Adipose tissue (tissue), 3 donors: Measurements from ENCODE around the gene FAM180B. TPM values are rescaled to one million over a fixed set of nuclear protein-coding genes. Genes with fewer than 3 reads are reported as not detected.
A peak's percentile ranks its signal among the peaks of the same experiment; 100 is the strongest.

Experiments
- H3K27ac ChIP-seq: one replicate; pipeline ENCODE4 v1.5.1; 2013; ENCODE audit warnings: low read depth, low read length
- WGBS, 3 donors: extraction: QIAGEN DNeasy Blood & Tissue Kit; methylation state at CpG; one replicate each; pipeline ENCODE4 v1.1.7; 2013; 5-methylcytosine and 5-hydroxymethylcytosine counted together
- polyA plus RNA-seq, 3 donors: library from polyadenylated mRNA; stranded (reverse); fragments of 200-250 nt; gene quantifications; one replicate each; pipeline ENCODE4 v1.2.3, GENCODE V29; 2013
- donor health status: healthy with polysubstance abuse.
- donor health status: Bipolar disorder and iron deficiency.
- donor health status: healthy.

Gene FAM180B
- polyA plus RNA-seq, 3 donors: 0.43 to 1.8 TPM; not detected in 1

DNA sequence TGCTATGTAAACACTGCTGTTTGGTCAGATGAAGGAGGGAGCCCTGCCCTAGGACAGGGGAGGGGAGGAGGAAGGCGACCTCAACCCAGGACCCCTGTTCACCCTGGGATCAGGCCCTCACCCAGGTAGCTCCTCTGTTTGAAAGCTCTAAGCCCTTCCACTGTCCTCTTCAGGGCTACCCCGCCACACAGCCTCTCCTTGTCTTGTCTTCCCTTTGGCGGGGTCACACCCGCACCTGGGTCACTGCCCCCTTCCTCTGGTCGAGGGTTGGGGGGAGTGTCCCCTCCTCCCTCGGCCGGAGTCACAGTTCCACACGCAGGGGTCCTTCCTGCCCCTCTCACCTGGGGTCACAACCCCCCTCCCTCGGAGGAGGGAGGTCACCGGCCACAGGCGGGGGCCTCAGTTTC is 21.5 kb upstream of the FAM180B start:
- WGBS, 3 donors: 8 to 10% (median 9%) methylated on average over 11 of the region's 11 CpGs

DNA sequence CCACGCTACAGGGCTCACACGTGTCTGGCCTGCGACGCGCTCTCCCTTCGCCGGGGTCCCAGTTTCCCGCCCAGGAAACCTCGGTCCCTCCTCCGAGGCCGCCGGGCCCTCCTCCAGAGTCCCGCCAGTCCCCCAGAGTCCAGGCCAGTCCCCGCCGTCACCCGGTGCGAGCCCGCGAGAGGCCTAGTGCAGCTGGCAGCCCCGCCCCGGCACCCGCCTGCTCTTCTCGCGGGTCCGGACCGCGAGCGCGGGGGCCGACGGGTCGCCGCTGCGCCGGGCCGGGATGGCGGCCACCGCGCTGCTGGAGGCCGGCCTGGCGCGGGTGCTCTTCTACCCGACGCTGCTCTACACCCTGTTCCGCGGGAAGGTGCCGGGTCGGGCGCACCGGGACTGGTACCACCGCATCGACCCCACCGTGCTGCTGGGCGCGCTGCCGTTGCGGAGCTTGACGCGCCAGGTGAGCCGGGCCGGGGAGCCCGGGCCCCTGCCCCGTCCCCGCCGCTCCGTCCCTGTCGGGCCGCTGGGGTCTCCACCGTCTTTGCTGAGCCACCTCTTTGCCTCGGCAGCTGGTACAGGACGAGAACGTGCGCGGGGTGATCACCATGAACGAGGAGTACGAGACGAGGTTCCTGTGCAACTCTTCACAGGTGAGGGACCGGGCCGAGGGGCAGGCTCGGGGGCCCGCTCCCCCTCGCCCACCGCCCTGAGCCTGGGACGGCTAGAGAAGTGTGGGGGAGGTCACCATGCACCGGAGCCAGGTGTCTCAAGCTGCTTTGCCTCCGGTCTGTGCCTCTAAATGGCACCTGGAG is 20.9 kb upstream of the FAM180B start, which contains the start of gene PTPMT1:
Gene PTPMT1 (plus strand): TSS at position 260 of the 809 bp plus-strand sequence. CDS start 24 bp downstream, at position 284.
- H3K27ac ChIP-seq: peak within 1 kb of the TSS; percentile 68
- WGBS, 3 donors: 0% methylated on average over 68 to 86 of the region's 86 CpGs

More for the DNA sequence above, 21.5 kb upstream of the FAM180B start:
- H3K27ac ChIP-seq: peak overlapping the region; percentile 68

- WGBS, 3 donors: 23 to 28% (median 26%) methylated on average over 17 of the region's 17 CpGs
- H3K27ac ChIP-seq: no peak overlapping the region
Observed at GRCh38 chr11:47566149-47566698, 20.3 kb upstream of the FAM180B start.

DNA sequence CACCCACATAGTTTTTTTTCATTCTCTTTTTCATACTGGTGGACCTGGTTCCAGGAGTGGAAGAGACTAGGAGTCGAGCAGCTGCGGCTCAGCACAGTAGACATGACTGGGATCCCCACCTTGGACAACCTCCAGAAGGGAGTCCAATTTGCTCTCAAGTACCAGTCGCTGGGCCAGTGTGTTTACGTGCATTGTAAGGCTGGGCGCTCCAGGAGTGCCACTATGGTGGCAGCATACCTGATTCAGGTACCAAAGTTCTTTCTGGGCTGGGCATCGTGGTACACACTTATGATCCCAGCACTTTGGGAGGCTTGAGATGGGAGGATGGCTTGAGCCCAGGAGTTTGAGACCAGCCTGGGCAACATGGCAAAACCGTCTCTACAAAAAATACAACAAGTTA is 16.8 kb upstream of the FAM180B start:
- 97 to 98% (median 98%) methylated on average over 7 of the region's 7 CpGs for WGBS, 3 donors
- no peak overlapping the region for H3K27ac ChIP-seq

- WGBS, 3 donors: 64 to 84% (median 66%) methylated on average over 3 of the region's 3 CpGs
- H3K27ac ChIP-seq: no peak overlapping the region
Observed at GRCh38 chr11:47570651-47571356, 15.7 kb upstream of the FAM180B start.

GRCh38 chr11:47571357-47571729 is 15.1 kb upstream of the FAM180B start:
- 84 to 87% (median 85%) methylated on average over 4 of the region's 4 CpGs for WGBS, 3 donors
- no peak overlapping the region for H3K27ac ChIP-seq

GRCh38 chr11:47571895-47572294 is 14.6 kb upstream of the FAM180B start:
- H3K27ac ChIP-seq: no peak overlapping the region
- 54 to 79% (median 71%) methylated on average over 1 of the region's 1 CpG for WGBS, 3 donors

DNA sequence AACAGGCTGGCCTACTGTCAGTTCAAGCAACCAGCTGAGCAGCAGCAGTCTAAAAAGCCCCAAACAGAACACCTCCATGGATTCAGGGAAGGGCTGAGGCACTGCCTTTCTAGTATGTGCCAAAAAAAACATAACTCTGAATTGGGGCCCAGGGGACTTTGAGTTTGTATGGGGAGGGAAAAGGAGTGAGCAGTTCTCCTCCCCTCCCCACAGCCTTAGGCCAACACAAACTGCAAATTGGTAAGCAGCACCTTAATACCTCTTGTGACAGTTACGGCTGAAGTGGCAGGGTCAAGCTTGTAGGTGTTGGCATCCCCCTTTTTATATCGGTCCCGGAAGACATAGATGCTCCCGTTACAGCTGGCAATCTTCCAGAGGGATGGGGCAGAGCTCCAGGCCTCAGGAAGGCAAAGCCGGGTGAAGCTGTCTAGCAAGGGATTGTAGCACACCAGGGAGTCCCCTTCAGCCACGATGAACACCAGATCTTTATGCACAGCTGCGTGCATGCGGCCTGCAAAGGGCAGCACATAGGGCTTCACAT is 13.7 kb upstream of the FAM180B start:
- whole genome bisulfite sequencing, 3 donors: 55 to 63% (median 55%) methylated on average over 8 of the region's 8 CpGs
- H3K27ac ChIP-seq: no peak overlapping the region

GRCh38 chr11:47573321-47573720 is 13.2 kb upstream of the FAM180B start:
- WGBS, 3 donors: 86 to 90% (median 90%) methylated on average over 11 of the region's 11 CpGs
- no peak overlapping the region for H3K27ac ChIP-seq

DNA sequence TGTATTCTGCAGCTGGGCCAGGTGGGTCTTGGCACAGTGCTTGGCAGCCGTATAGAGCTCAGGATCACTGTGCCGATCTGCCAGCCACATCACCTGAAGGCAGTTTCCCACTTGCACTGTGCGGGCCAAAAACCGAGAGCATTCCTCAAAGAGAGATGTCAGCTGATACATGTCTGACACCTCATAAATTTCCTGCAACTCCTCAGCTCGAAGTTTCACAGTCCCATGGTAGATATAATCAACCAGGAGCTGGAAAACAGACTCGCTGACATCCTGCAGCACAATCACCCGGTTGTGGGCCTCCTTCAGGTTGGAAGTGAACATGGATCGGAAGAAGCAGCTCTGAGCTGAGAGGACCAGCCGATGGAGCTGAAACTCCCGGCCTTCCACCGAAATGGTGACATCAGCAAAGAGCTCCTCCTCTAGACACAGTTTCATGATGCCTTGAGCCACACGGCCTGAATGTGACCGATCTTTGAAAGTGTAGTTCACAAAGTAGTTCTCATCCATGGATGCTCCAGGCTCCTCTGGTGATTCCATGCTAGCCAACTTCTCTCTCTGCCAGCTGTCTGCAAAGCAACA is 8.9 kb upstream of the FAM180B start:
- 70 to 73% (median 71%) methylated on average over 13 of the region's 13 CpGs for WGBS, 3 donors
- H3K27ac ChIP-seq: no peak overlapping the region

DNA sequence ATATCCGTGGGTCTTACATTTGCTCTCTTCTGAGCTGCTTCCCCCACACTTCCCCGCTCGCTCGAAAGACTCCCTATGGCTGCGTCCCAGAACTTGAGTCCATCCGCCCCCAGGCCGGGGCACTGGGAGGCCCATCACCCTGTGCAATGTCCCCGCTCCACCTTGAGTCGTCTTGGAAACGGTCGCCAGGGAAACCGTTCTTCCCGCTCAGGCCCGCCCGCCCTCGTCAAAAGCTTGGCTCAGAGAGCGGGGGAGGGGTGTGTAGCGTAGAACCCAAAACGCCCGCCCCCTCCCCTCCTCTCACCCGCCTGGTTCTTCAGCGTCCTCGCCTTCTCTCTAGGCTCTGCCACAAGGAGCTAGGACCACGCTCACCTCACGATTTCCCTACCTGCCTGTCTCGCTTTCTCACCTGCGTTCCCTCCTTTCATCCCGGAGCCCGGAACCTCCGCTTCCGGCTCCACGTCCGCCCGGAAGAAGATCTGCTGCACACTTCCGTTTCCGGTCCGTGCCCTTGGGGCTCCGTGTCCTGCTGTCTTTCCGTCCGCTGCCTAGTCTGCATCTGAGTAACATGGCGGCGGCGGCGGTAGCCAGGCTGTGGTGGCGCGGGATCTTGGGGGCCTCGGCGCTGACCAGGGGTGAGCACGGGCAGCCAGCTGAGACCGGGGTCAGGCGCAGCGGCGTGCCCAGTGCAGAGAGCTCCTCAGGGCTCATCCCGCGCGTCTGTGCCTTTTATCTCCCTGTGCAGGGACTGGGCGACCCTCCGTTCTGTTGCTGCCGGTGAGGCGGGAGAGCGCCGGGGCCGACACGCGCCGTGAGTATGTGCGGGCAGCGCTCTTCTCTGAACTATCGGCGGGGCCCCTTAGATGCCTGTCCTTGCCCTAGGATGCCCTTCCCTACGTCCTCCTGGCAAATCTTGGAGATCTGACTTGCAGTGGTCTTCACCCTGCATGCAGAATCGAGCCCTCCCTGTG is 7.7 kb upstream of the FAM180B start, which contains the start of the genes KBTBD4 and NDUFS3:
Gene KBTBD4 (minus strand): TSS at position 447 of the 971 bp plus-strand sequence. CDS start 19 bp downstream, at position 428.
Gene NDUFS3 (plus strand): TSS at position 551 of the 971 bp plus-strand sequence. CDS start 18 bp downstream, at position 569.
- H3K27ac ChIP-seq: no peak within 1 kb of the TSS
- WGBS, 3 donors: 0 to 1% (median 0%) methylated on average over 64 to 72 of the region's 72 CpGs

DNA sequence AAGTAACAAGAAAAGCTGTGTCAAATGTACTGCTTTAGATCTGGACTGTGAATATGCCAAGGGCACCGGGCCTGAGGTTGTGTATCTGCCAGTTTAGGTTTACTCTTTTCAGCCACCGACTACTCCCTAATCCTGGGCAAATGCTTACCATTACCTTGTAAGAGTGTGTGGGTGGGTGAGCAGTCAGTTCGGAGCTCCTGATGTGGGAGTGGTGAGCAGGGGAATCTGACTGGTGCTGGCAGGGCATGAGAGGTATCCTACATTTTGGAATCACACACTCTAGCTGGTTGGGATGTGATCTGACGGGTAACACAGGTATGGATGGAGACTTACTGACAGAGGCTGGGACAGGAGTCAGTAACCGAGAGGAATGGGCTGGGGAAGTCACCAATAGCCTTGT is 2.6 kb upstream of the FAM180B start:
- WGBS, 3 donors: 88 to 90% (median 90%) methylated on average over 5 of the region's 5 CpGs
- no peak overlapping the region for H3K27ac ChIP-seq

DNA sequence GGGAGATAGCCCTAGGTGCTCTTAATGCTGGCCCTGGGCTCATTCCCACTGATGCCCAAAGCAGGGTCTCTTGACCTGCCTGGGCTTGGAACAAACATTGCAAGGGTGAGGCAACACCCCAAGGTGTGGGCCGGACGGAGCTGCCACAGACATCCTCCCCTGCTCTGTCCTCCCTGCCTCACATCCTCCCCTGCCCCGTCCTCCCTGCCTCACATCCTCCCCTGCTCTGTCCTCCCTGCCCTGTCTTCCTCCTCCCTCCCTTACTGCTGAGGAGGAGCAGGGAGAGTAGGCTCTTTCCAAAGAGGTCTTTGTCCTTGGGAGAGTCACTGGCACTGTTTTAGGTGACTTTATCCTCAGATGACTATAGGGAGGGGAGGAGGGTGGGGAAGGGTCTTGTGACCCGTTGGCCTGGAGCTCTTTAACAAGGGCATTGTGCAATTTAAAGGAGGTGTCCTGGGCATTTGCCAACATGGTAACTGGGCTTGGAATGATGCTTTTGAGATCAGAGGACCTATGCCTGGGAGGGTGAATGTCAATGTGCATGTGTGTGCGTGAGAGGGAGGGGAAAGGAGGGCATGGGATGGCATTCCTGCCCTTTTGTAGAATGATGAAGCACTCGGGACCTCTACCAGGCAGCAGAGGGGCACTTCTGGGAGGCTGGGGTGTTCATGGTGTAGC is 700 bp downstream of the FAM180B start:
- WGBS, 3 donors: 45 to 65% (median 60%) methylated on average over 6 of the region's 6 CpGs
- no peak overlapping the region for H3K27ac ChIP-seq

- 42 to 68% (median 44%) methylated on average over 14 of the region's 14 CpGs for WGBS, 3 donors
- no peak overlapping the region for H3K27ac ChIP-seq
Observed at GRCh38 chr11:47587723-47588326, 1.3 kb downstream of the FAM180B start.

- no peak overlapping the region for H3K27ac ChIP-seq
- 88 to 91% (median 90%) methylated on average over 11 of the region's 11 CpGs for WGBS, 3 donors
Observed at GRCh38 chr11:47589118-47589517, 2.6 kb downstream of the FAM180B start.

- WGBS, 3 donors: 53 to 73% (median 65%) methylated on average over 38 to 51 of the region's 51 CpGs
- no peak overlapping the region for H3K27ac ChIP-seq
Observed at GRCh38 chr11:47589584-47589976, 3.1 kb downstream of the FAM180B start.
